Neural cell (in vitro differentiated cells): ENCODE measurements around the gene PRH1.

Experiments
- EZH2 ChIP-seq: fragments of 200-600, 300-800 bp; shearing (Covaris generic), sonication (generic); IDR thresholded peaks from 2 replicates; pipeline ENCODE4 v1.6.1; 2014; ENCODE audit warnings: antibody characterized with exemption, low read length, borderline replicate concordance, mild to moderate bottlenecking; ENCODE audit not compliant: insufficient read depth, poor library complexity, severe bottlenecking
- MXI1 ChIP-seq: fragments of 450-650 bp; conservative IDR thresholded peaks from 2 replicates; pipeline ENCODE4 v1.6.1; 2014; ENCODE audit warnings: antibody characterized with exemption, mild to moderate bottlenecking; ENCODE audit not compliant: poor library complexity, severe bottlenecking
- POLR2AphosphoS5 ChIP-seq: IDR thresholded peaks from 2 replicates; pipeline ENCODE4 v1.6.1; 2012
- RAD21 ChIP-seq: fragments of 450-650 bp; conservative IDR thresholded peaks from 2 replicates; pipeline ENCODE4 v1.6.1; 2014; ENCODE audit warnings: antibody characterized with exemption, mild to moderate bottlenecking, moderate library complexity
- REST ChIP-seq: IDR thresholded peaks from 2 replicates; pipeline ENCODE4 v1.6.1; 2012; ENCODE audit warnings: borderline replicate concordance
- SMC3 ChIP-seq: fragments of 450-650 bp; conservative IDR thresholded peaks from 2 replicates; pipeline ENCODE4 v1.6.1; 2014; ENCODE audit warnings: antibody characterized with exemption, mild to moderate bottlenecking, moderate library complexity; ENCODE audit not compliant: poor library complexity
- TAF1 ChIP-seq: IDR thresholded peaks from 2 replicates; pipeline ENCODE4 v1.6.1; 2012; ENCODE audit warnings: low read depth
- TF ChIP-seq, protein P1 (sequence below): fragments of 450-650 bp; IDR thresholded peaks from 2 replicates; pipeline ENCODE4 v1.5.1; 2014; ENCODE audit warnings: antibody characterized with exemption, mild to moderate bottlenecking, moderate library complexity; ENCODE audit not compliant: poor library complexity, severe bottlenecking

- TF ChIP-seq TAF1 = no peak
- TF ChIP-seq, protein P1, sequence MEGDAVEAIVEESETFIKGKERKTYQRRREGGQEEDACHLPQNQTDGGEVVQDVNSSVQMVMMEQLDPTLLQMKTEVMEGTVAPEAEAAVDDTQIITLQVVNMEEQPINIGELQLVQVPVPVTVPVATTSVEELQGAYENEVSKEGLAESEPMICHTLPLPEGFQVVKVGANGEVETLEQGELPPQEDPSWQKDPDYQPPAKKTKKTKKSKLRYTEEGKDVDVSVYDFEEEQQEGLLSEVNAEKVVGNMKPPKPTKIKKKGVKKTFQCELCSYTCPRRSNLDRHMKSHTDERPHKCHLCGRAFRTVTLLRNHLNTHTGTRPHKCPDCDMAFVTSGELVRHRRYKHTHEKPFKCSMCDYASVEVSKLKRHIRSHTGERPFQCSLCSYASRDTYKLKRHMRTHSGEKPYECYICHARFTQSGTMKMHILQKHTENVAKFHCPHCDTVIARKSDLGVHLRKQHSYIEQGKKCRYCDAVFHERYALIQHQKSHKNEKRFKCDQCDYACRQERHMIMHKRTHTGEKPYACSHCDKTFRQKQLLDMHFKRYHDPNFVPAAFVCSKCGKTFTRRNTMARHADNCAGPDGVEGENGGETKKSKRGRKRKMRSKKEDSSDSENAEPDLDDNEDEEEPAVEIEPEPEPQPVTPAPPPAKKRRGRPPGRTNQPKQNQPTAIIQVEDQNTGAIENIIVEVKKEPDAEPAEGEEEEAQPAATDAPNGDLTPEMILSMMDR = no peak
- no peak for TF ChIP-seq EZH2
- no peak for TF ChIP-seq POLR2AphosphoS5
- TF ChIP-seq SMC3 = no peak
- no peak for TF ChIP-seq MXI1
- no peak for TF ChIP-seq RAD21
- no peak for TF ChIP-seq REST
Observed at GRCh38 chr12:10900972-10901371, 16.9 kb upstream of the PRH1 start.
